H9 (cell line): ENCODE results near the gene RALGAPB. TPM values are rescaled to one million over a fixed set of nuclear protein-coding genes. Genes with fewer than 3 reads are reported as not detected.

Experiments
- DNase-seq: peaks from one replicate; pipeline ENCODE4 v3.0.0-alpha.2; 2017
- H2AFZ ChIP-seq: one replicate; pipeline ENCODE4 v1.6.1; 2013; ENCODE audit warnings: mild to moderate bottlenecking, low read length, control low read depth, moderate library complexity
- H2AK5ac ChIP-seq: 2 replicates; pipeline ENCODE4 v1.6.1; 2013; ENCODE audit warnings: low read length, control low read depth, mixed read lengths; ENCODE audit not compliant: insufficient read length
- H2BK120ac ChIP-seq: one replicate; pipeline ENCODE4 v1.6.1; 2013; ENCODE audit warnings: low read depth, mild to moderate bottlenecking, low read length, control low read depth, inconsistent platforms; ENCODE audit not compliant: poor library complexity, severe bottlenecking
- H2BK12ac ChIP-seq: 2 replicates; pipeline ENCODE4 v1.6.1; 2013; ENCODE audit warnings: low read length, control low read depth, mixed read lengths, low read depth; ENCODE audit not compliant: insufficient read length
- H2BK15ac ChIP-seq: 2 replicates; pipeline ENCODE4 v1.6.1; 2013; ENCODE audit warnings: low read depth, low read length, control low read depth
- H2BK20ac ChIP-seq: one replicate; pipeline ENCODE4 v1.6.1; 2013; ENCODE audit warnings: low read depth, mild to moderate bottlenecking, low read length, control low read depth, inconsistent platforms; ENCODE audit not compliant: poor library complexity, severe bottlenecking
- H2BK5ac ChIP-seq: 2 replicates; pipeline ENCODE4 v1.6.1; 2013; ENCODE audit warnings: low read length, control low read depth, mixed read lengths; ENCODE audit not compliant: insufficient read length
- H3K14ac ChIP-seq: 2 replicates; pipeline ENCODE4 v1.6.1; 2013; ENCODE audit warnings: low read length, control low read depth; ENCODE audit not compliant: insufficient read depth
- H3K18ac ChIP-seq: 2 replicates; pipeline ENCODE4 v1.6.1; 2013; ENCODE audit warnings: low read depth, mild to moderate bottlenecking, mixed read lengths, low read length, control low read depth; ENCODE audit not compliant: insufficient read length
- H3K23ac ChIP-seq: 2 replicates; pipeline ENCODE4 v1.6.1; 2013; ENCODE audit warnings: low read length, control low read depth, mixed read lengths, low read depth; ENCODE audit not compliant: insufficient read length
- H3K23me2 ChIP-seq: 2 replicates; pipeline ENCODE4 v1.6.1; 2013; ENCODE audit warnings: low read depth, mild to moderate bottlenecking, mixed read lengths, low read length, control low read depth; ENCODE audit not compliant: insufficient read length, poor library complexity, severe bottlenecking
- H3K27ac ChIP-seq: 2 replicates; pipeline ENCODE4 v1.5.1; 2013; ENCODE audit warnings: low read length, control low read depth, mixed read lengths, low read depth; ENCODE audit not compliant: insufficient read length
- H3K27me3 ChIP-seq: 2 replicates; pipeline ENCODE4 v1.6.1; 2013; ENCODE audit warnings: low read length, control low read depth, inconsistent platforms; ENCODE audit not compliant: insufficient read depth
- H3K4ac ChIP-seq: 2 replicates; pipeline ENCODE4 v1.6.1; 2013; ENCODE audit warnings: low read depth, mild to moderate bottlenecking, control low read depth, inconsistent platforms, low read length, moderate library complexity
- H3K4me1 ChIP-seq: 2 replicates; pipeline ENCODE4 v1.6.1; 2013; ENCODE audit warnings: low read length, control low read depth, inconsistent platforms; ENCODE audit not compliant: insufficient read depth
- H3K4me2 ChIP-seq: 2 replicates; pipeline ENCODE4 v1.6.1; 2013; ENCODE audit warnings: low read length, control low read depth, mixed read lengths; ENCODE audit not compliant: insufficient read length, insufficient read depth
- H3K56ac ChIP-seq: 2 replicates; pipeline ENCODE4 v1.6.1; 2013; ENCODE audit warnings: low read depth, mild to moderate bottlenecking, mixed read lengths, low read length, control low read depth; ENCODE audit not compliant: insufficient read length
- H3K79me1 ChIP-seq: 2 replicates; pipeline ENCODE4 v1.6.1; 2013; ENCODE audit warnings: low read depth, mild to moderate bottlenecking, moderate library complexity, low read length, control low read depth, inconsistent platforms; ENCODE audit not compliant: insufficient read depth, poor library complexity, severe bottlenecking
- H3K79me2 ChIP-seq: 2 replicates; pipeline ENCODE4 v1.6.1; 2013; ENCODE audit warnings: low read length, control low read depth, inconsistent platforms; ENCODE audit not compliant: insufficient read depth
- H3K9ac ChIP-seq: 2 replicates; pipeline ENCODE4 v1.6.1; 2013; ENCODE audit warnings: low read length, control low read depth, mixed read lengths; ENCODE audit not compliant: insufficient read length; ENCODE audit errors: extremely low read depth
- H3K9me3 ChIP-seq: one replicate; pipeline ENCODE4 v1.6.1; 2013; ENCODE audit warnings: low read depth, low read length, inconsistent platforms; ENCODE audit not compliant: control insufficient read depth
- H3T11ph ChIP-seq: one replicate; pipeline ENCODE4 v1.6.1; 2013; ENCODE audit warnings: mild to moderate bottlenecking, low read length, control low read depth, inconsistent platforms
- H4K20me1 ChIP-seq: one replicate; pipeline ENCODE4 v1.6.1; 2013; ENCODE audit not compliant: control insufficient read depth, insufficient read length, insufficient read depth
- H4K5ac ChIP-seq: 2 replicates; pipeline ENCODE4 v1.6.1; 2013; ENCODE audit warnings: low read depth, mild to moderate bottlenecking, mixed read lengths, low read length, control low read depth; ENCODE audit not compliant: insufficient read length
- H4K8ac ChIP-seq: replicated peaks from 2 replicates; pipeline ENCODE4 v1.6.1; 2013; ENCODE audit warnings: low read length, control low read depth, mixed read lengths, low read depth; ENCODE audit not compliant: insufficient read length
- H4K91ac ChIP-seq: 2 replicates; pipeline ENCODE4 v1.6.1; 2013; ENCODE audit warnings: low read depth, mild to moderate bottlenecking, moderate library complexity, mixed read lengths, low read length, control low read depth; ENCODE audit not compliant: insufficient read length
- H3K27ac Mint-ChIP-seq, 3 experiments: 2 replicates in 2 of 3; 3 replicates in 1 of 3; pipeline ENCODE4 v1.8.0; 2020 to 2021; ENCODE audit warnings: mixed read lengths in 3 of 3, mild to moderate bottlenecking in 1 of 3, moderate library complexity in 1 of 3
- H3K27me3 Mint-ChIP-seq: 2 replicates; pipeline ENCODE4 v1.8.0; 2021; ENCODE audit warnings: low read depth, mild to moderate bottlenecking, moderate library complexity, mixed read lengths
- H3K36me3 Mint-ChIP-seq, 3 experiments: 2 replicates in 2 of 3; 3 replicates in 1 of 3; pipeline ENCODE4 v1.8.0; 2020 to 2021; ENCODE audit warnings: low read depth in 3 of 3, mixed read lengths in 3 of 3; ENCODE audit not compliant: insufficient read depth in 1 of 3
- H3K4me1 Mint-ChIP-seq, 2 experiments: 2 replicates each; pipeline ENCODE4 v1.8.0; 2020; ENCODE audit warnings: mixed read lengths in 2 of 2
- H3K4me3 Mint-ChIP-seq, 2 experiments: 2 replicates in 1 of 2; 3 replicates in 1 of 2; pipeline ENCODE4 v1.8.0; 2020 to 2021; ENCODE audit warnings: mild to moderate bottlenecking in 2 of 2, mixed read lengths in 2 of 2, moderate library complexity in 1 of 2
- H3K9me3 Mint-ChIP-seq, 2 experiments: 2 replicates in 1 of 2; 3 replicates in 1 of 2; pipeline ENCODE4 v1.8.0; 2020; ENCODE audit warnings: mild to moderate bottlenecking in 2 of 2, mixed read lengths in 2 of 2, moderate library complexity in 1 of 2
- WGBS: extraction: QIAGEN DNeasy Blood & Tissue Kit; methylation state at CpG from one replicate; pipeline ENCODE4 v1.1.7; 2013; ENCODE audit warnings: missing lambda C conversion rate, low lambda C conversion rate, mixed read lengths; ENCODE audit not compliant: insufficient read length; ENCODE audit errors: extremely low coverage; 5-methylcytosine and 5-hydroxymethylcytosine counted together
- total RNA-seq: library from RNA; stranded (reverse); gene quantifications from 2 replicates; pipeline ENCODE4 v1.2.1, GENCODE V29; 2021
- TF ChIP-seq, protein P1 (sequence below): fragments of 200-600 bp; sonication (generic); conservative IDR thresholded peaks from 3 replicates; pipeline ENCODE4 v1.8.0; 2021; ENCODE audit warnings: antibody characterized with exemption, mild to moderate bottlenecking

RALGAPB gene
- total RNA-seq, 1 experiment from 2014 or later, result 28.5 TPM

DNA sequence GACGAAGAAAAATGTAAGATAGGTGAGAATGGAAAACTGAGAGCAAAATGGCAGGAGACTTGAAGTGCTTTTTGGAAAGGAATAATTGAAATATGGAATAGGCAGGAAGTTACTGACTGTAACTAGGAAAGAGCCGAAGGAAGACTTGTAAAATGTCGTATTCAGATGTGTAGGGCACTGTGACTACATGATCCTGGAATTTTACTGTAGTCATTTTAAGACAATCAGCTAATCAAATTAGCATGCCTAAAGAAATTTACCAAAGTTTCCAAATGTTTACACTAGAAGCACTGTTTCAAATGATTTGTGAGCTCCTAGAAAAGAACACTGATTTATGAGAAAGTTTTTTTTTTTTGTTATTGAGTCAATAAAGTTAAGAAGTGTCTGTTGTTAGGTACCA, 87.1 kb downstream of the RALGAPB start:
- Histone ChIP-seq H2BK5ac (no peak overlapping the region), H4K8ac (no peak overlapping the region), H2BK12ac (no peak overlapping the region), H3K4me1 (no peaks in the 10 kb centered on the region), H3K27ac (no peak overlapping the region), H3K79me2 (no peaks in the 10 kb centered on the region), H4K20me1 (no peaks in the 10 kb centered on the region), H2BK15ac (no peak overlapping the region), H3K4me2 (no peak overlapping the region), H2AK5ac (no peak overlapping the region), H3K27me3 (no peaks in the 10 kb centered on the region), H4K5ac (no peak overlapping the region), H3K14ac (no peak overlapping the region), H3K4ac (no peak overlapping the region), H2BK20ac (no peak overlapping the region), H3K9ac (no peak overlapping the region), H2AFZ (no peak overlapping the region), H3T11ph (no peak overlapping the region), H3K18ac (no peak overlapping the region), H3K79me1 (no peaks in the 10 kb centered on the region), H3K23me2 (no peaks in the 10 kb centered on the region), H3K56ac (no peak overlapping the region), H2BK120ac (no peak overlapping the region), H4K91ac (no peak overlapping the region), H3K9me3 (no peaks in the 10 kb centered on the region), H3K23ac (no peak overlapping the region)
- no peak for DNase-seq
- no peaks in the 10 kb centered on the region for H3K27me3 Mint-ChIP-seq
- peak overlapping the region in 2 of 3 experiments; percentile 4 to 16; a peak in 3 of 7 replicates for H3K27ac Mint-ChIP-seq
- peaks cover 12 to 34% (median 16%) of the 10 kb centered on the region in 3 experiments; a peak in 6 of 7 replicates for H3K36me3 Mint-ChIP-seq
- TF ChIP-seq, protein P1, sequence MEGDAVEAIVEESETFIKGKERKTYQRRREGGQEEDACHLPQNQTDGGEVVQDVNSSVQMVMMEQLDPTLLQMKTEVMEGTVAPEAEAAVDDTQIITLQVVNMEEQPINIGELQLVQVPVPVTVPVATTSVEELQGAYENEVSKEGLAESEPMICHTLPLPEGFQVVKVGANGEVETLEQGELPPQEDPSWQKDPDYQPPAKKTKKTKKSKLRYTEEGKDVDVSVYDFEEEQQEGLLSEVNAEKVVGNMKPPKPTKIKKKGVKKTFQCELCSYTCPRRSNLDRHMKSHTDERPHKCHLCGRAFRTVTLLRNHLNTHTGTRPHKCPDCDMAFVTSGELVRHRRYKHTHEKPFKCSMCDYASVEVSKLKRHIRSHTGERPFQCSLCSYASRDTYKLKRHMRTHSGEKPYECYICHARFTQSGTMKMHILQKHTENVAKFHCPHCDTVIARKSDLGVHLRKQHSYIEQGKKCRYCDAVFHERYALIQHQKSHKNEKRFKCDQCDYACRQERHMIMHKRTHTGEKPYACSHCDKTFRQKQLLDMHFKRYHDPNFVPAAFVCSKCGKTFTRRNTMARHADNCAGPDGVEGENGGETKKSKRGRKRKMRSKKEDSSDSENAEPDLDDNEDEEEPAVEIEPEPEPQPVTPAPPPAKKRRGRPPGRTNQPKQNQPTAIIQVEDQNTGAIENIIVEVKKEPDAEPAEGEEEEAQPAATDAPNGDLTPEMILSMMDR, result no peak
- no peak overlapping the region for H3K4me3 Mint-ChIP-seq
- H3K9me3 Mint-ChIP-seq, result no peaks in the 10 kb centered on the region
- no CpG with 5 or more reads among the region's 3 CpGs for WGBS
- H3K4me1 Mint-ChIP-seq, result no peaks in the 10 kb centered on the region; a peak in 1 of 4 replicates
